ENCODE measurements around the gene TMEM132D.

GRCh38 chr12:129230995-129231394, 672.8 kb downstream of the TMEM132D start:
- TF ChIP-seq EZH2 (IDR thresholded peaks at IDR 0.05; ENCODE audit: borderline replicate concordance, low read length) (no peak), CTCF (IDR thresholded peaks at IDR 0.05; ENCODE audit: low read length) (no peak)
